GM19099 (cell line): ENCODE data around the gene WNK2.

Experiments
- POLR2A ChIP-seq: IDR thresholded peaks from 3 replicates; pipeline ENCODE4 v1.6.1; 2011; ENCODE audit warnings: low read depth; ENCODE audit not compliant: insufficient read length; ENCODE audit errors: extremely low read depth

WNK2 gene

GRCh38 chr9:93244101-93244500, 60.2 kb downstream of the WNK2 start:
- TF ChIP-seq POLR2A = no peak

GRCh38 chr9:93244510-93245436, 60.8 kb downstream of the WNK2 start:
- no peak for TF ChIP-seq POLR2A

- no peak for TF ChIP-seq POLR2A
These were observed 61.6 kb downstream of the WNK2 start for GRCh38 chr9:93245437-93245970.

- no peak for TF ChIP-seq POLR2A
These were observed 62.2 kb downstream of the WNK2 start for GRCh38 chr9:93246111-93246510.

GRCh38 chr9:93246526-93246925, 62.6 kb downstream of the WNK2 start:
- TF ChIP-seq POLR2A = no peak

GRCh38 chr9:93247099-93247865, 63.3 kb downstream of the WNK2 start:
- TF ChIP-seq POLR2A = no peak

- TF ChIP-seq POLR2A = no peak
These were observed 64.0 kb downstream of the WNK2 start for GRCh38 chr9:93247892-93248291.

- TF ChIP-seq POLR2A = no peak
These were observed 64.6 kb downstream of the WNK2 start for GRCh38 chr9:93248386-93249040.

GRCh38 chr9:93250185-93250584, 66.2 kb downstream of the WNK2 start:
- TF ChIP-seq POLR2A = no peak

- TF ChIP-seq POLR2A = no peak
These were observed 68.3 kb downstream of the WNK2 start for GRCh38 chr9:93252116-93252780.

GRCh38 chr9:93252781-93253530, 69.0 kb downstream of the WNK2 start:
- TF ChIP-seq POLR2A = no peak

GRCh38 chr9:93253633-93254032, 69.7 kb downstream of the WNK2 start:
- no peak for TF ChIP-seq POLR2A

GRCh38 chr9:93254061-93254481, 70.1 kb downstream of the WNK2 start:
- TF ChIP-seq POLR2A = no peak
